ENCODE measurements around the gene HINT3.
A peak's percentile ranks its signal among the peaks of the same experiment; 100 is the strongest.
"Not testable (repeated sequence)": the region's sequence is repeated elsewhere in the genome, so short reads cannot be mapped to it uniquely, and the experiment has no call there.

The HINT3 gene

DNA sequence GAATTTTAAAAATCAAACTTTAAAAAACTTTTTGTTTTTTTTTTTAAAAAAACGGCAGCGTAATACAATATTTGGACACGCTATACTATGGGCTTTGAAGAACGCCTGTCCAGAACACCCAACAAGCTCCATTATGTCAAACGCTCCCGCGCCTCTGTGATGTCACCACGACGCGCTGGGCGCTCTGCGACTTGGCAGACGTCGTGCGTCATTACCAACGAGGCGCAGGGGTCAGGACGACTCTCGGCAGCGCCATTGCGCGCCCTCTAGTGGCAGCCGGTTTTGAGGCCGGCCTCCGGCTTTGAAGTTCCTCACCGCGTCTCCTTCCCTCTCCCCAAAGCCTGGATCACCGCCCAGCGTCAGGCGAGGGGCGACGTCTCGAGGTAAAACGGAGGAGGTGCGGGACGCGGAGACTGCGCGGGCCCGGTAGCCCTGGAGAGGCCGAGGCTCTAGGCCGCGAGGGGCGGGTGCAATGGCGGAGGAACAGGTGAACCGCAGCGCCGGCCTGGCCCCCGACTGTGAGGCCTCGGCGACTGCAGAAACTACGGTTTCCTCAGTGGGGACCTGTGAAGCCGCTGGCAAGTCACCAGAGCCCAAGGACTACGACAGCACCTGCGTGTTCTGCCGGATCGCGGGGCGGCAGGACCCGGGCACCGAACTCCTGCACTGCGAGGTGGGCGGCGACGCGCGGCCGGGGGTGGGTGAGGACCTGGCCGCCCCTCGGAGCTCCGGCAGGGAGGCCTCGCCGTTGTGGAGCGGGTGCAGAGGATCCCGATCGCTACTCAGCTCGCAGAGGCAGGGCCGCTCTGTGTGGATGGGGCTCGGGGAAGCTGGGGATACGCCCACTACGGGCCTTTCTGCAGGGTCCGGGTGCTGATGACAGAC is at the start of gene HINT3:
Gene HINT3 (plus strand): TSS at position 265 of the 885 bp plus-strand sequence. CDS start 208 bp downstream, at position 473.
- peak; percentile 94 for DNase-seq (ENCODE audit: low read depth)

DNA sequence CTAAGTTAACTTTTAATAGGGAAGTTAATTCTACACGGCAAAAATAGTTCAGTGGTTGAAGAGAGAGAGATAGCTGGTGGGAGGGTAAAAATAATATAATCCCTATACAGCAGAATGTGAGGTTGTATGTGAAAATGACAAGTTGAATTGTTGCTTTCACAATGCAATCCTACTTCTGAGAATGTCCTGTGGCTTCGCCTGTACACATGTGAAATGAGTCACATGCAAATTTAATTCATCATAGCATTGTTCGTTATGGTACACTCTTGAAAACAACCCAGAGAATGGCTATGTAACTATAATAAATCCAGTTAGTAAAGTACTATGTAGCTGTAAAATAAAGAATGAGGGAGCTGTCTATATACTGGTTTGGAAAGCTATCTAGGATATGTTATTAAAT is 46.0 kb upstream of the HINT3 start:
- no peak for DNase-seq (ENCODE audit: low read depth)

DNA sequence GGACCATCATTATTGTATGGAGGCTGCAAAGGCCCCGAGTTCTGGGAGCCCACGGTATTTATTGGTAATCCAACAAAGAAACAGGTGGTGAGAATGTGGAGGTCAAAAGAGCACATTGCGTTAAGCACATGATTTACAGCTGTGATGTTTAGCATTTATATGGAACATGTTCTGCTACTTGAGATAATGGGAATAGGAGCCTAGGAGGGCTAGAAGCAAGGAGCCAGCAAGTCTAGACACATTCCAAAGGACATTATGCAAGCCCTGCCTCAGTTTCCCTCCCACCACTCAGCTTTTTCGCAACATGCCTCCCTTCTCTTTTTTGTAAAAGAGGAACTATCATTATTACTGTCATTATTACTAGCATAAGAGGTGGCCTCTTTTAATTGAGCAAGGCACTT is 45.5 kb upstream of the HINT3 start:
- DNase-seq (ENCODE audit: low read depth): not testable (repeated sequence)

DNA sequence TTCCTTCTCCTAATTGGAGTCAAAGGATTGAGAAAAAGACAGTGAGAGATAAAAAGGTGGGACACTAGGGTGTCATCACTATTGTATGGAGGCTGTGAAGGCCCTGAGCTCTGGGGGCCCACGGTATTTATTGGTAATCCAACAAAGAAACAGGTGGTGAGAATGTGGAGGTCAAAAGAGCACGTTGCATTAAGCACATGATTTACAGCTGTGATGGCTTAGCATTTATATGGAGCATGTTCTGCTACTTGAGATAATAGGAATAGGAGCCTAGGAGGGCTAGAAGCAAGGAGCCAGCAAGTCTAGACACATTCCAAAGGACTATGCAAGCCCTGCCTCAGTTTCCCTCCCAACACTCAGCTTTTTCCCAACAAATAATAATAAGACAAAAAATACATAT is 44.1 kb upstream of the HINT3 start:
- DNase-seq (ENCODE audit: low read depth): not testable (repeated sequence)

DNA sequence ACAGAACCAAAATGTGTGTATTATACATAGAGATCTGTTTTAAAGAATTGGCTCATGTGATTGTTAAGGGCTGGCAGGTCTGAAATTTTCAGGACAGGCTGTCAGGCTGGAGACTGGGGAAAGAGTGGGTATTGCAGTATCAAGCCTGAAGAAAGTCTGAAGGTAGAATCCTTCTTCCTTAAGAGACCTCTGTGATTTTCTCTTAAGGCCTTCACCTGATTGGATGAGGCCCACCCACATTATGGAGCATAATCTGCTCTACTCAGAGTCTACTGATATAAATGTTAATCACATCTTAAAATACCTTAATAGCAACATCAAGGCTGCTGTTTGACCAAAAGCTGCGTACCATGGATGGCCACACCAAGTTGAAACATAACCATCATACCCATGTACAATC is 43.4 kb upstream of the HINT3 start:
- DNase-seq (ENCODE audit: low read depth): no peak

DNA sequence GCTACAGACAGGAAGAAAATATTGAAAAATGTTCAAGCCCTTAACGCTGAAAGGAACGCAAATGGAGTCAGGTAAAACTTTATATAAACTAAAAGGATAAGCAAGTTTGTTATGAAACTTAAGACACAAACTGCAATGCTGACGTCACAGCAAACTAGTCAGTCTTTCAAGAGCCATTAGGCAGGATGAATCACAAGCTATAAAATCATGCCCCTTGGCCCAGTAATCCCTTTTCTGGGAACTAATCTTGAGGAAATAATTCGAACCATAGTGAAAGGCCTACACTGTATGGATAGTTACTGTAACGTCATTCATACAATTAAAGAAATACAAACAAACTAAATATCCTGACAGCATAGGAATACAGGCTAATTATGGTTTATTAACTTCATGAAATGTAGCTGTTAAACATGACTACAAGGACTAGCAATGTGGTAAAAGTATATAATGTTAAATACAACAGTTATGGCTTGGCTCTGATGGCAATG is 42.7 kb upstream of the HINT3 start:
- DNase-seq (ENCODE audit: low read depth): peak; percentile 97

DNA sequence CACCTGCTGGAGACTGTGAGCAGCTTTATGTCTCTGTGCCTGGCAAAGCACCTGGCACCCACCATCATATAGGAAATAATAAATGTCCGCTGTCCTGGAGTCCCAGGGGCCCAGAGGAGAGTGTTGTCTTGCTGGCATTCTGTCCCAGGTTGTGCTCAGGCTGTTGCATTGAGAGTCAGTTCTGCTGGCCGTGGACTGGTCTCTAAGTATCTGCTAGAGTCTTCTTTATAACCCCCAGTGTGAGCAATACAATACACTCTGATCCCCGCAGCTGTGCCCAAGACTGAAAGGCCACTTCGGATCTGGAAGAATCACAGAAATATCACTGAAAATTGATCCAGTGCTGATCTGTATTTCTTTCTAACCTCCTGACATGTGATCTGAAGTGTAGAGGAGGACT is 38.3 kb upstream of the HINT3 start:
- no peak for DNase-seq (ENCODE audit: low read depth)

DNA sequence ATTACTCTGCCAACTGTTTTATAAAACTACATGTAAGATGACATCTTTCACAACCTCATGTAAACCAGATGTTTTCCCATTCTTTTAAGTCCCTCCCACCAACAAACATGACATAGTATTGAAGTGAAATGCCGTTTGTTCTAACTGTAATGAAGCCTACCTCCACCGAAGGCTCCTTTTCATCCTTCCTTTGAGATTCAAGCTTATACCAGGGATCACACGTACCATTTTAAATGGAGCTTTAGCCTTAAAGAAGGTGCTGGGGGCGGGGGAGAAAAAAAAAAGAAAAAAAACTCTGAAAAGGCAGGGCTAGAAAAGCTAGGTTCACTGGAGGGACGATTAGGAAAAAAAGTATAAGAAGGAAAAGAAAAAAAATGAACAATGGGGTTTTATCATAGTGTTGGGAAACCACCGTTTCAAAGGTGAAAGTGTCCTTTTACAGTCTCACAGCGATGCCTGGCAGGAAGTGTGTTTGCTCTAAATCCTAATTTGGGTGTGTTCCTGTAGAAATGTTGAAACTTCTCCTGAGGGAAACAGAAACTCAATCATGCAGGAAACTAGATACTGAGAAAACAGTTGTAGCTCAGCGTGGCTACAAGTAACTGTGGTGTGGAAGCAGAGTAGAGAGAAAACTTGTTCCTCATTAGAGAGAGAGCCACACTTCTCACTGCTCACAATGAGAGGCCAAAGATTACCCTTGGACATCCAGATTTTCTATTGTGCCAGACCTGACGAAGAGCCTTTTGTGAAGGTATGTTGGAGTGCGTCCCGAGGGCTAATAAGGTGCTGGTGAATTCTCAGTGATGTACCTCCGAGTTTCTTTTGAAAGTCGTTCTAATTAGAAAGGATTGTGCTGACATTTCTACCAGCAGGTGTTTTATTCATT is 37.6 kb upstream of the HINT3 start:
- peak; percentile 89 for DNase-seq (ENCODE audit: low read depth)

DNA sequence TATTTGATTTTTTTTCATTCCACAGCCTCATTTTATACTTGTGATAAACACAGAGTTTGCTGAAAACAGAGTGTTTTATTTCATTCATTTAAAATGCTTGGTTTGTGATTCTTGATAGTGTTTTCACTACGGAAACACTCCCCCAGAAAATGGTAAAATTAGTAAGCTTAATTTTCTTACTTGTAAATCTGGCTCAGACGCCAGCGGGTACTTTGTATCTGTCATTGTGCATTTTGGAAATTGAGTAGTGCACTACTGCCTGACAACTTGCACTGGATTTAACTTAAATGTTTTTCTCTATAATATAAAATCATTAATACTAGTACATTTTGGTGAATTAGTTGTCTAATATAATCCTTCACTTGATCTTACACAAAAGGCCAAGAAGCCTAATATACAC is 37.0 kb upstream of the HINT3 start:
- DNase-seq (ENCODE audit: low read depth): no peak

DNA sequence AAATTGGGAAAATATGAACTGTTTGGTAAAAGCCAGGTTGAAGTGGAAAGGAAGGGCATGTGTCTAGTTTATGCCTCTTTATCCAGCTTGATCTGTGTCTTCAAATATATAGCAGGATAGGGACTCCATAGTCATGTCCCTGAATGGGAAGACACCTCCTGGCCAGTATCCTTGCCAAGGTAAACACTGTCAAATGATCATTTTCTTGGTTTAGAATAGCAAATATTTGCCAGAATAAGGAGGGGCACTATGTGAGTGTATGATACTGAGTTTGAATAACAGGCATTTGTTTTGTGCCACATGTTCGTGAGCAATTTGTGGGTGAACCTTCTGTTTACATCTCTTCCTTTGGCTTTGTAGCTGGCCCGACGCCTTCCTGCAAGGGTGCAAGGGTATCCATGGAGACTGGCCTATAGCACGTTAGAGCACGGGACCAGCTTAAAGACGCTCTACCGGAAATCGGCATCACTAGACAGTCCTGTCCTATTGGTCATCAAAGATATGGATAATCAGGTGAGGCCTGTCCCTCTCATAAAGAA is 34.2 kb upstream of the HINT3 start:
- no peak for DNase-seq (ENCODE audit: low read depth)

DNA sequence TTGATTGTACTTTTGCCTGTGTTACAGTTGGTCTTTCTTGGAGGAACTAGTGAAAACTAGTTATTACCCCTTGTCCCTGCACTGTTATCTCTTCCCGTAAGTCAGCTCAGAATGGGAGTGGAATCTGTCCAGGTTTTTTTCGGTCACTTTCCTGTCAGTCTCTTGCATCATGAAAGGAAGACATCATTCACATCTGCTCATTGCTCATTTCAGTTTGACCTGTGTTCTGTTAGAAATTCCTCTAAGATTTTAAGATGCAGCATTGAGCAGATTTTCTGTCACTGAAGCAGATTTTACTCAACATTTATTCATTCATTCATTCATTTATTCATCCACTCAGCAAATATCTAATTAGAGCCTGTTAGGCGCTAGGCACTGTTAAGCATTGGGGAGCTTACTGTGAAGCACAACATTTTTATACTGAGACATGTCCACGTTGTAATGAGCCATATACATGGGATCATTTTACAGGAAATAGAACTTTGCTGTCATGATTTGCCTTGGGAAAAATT is 33.1 kb upstream of the HINT3 start:
- DNase-seq (ENCODE audit: low read depth): no peak

DNA sequence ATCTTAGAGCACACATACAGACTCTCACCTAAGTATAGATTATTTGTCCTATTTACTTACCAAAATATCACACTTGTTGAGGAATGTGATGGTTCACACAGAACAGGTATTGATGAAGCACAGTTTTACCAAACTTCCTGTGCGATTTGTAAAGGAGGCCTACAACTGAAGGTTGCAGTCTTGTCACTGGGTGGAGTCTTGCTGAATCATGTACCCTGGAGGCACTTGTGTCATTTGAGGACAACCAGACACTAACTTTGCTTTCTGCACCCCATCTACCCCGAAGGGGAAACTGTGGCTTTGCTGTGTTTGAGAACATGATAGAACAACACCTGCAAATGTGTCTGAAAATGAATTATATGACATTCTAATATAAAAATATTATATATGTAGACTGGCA is 32.4 kb upstream of the HINT3 start:
- no peak for DNase-seq (ENCODE audit: low read depth)

DNA sequence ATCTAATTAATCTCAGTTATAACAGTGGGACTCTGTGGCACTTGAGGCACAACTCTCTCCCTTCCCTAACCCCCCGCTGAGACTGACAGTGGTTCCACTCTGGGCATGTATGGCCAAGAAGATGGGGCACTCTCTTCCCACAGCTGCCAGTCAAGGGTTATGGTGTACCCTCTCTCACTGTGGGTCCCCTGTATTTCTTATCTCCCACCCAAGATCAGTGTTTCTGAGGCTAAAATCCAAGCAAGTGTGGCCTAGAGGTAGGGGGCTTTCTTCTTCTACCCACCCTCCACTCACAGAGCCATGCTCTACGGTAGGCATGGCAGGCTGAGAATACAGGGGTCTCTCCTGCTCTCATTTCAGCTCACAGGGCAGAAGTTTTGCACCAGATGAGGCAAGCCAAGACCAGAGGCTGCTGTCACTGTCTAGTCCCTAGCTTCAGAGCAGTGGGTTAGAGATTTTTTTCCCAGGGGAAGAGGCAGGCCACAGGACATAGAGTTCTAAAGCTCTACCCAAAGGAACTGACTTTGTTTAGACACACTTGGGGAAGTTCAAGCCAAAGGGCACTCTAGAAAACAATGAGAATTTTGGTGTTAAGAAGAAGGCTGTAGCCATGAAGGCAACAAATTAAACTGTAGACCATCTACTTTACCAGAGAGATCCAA is 31.7 kb upstream of the HINT3 start:
- no peak for DNase-seq (ENCODE audit: low read depth)

DNA sequence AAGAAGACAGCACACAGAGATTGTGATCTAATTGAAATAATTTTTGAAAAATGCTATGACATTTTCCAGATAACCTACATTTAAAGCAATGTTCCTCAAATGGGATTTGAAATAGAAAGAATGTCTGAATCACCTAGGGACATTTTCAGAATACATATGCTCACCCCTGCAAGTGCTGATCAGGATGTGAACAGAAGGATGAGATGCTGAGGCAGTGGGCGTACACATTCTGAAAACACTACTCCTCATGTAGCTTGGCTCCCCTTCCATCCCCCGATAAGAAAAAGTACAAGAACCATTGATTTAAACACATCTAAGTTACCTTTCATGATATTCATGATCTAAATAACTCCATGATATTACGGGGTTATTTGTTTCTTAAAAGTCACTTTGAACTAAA is 29.9 kb upstream of the HINT3 start:
- DNase-seq (ENCODE audit: low read depth): no peak

DNA sequence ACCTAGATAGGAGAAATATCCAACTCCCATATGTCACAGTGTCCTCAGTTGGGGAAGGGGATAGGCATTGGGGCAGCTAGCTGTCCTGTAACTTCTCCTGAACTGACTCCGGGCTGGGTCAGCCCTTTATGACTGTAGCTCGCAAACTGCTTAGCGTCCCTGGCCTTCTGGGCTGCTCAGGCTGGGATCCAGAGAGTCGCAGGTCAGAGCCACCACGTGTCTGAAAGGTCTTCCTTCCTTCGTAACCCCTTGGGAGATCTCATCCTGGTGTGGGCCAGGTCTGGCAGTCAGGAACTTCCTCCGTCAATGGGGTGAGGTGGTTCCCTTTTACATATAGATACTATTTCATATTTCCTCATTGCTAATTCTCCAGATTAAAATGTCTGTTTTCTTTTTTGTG is 28.8 kb upstream of the HINT3 start:
- DNase-seq (ENCODE audit: low read depth): no peak

DNA sequence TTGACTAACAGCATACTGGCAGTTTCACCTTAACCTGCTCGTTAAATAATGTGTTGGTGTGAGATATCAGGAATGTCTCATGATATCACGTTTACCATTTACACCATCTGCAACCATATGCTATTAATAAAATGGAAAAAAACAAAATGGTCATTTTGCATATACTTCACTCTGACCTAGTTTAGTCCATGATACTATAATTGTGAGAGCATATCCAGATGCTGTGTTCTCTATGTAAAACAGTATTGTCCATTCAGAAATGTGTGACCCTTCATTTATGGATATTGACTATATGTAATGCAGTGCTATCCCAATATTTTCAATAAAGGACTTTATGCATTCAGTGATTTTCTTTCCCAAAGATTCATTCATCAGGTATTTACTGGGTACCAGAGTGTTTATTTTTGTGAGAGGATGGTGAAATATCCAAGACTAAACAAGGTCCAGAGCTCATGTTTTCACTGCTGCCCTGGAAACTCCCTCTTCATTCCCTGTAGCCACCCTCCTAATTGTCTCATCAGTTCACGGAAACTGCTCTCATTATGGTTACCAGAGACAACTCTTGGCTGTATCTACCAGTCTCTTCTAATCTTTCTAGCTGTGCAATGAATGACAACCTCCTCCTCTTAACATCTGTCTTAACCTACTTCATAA is 25.7 kb upstream of the HINT3 start:
- no peak for DNase-seq (ENCODE audit: low read depth)

DNA sequence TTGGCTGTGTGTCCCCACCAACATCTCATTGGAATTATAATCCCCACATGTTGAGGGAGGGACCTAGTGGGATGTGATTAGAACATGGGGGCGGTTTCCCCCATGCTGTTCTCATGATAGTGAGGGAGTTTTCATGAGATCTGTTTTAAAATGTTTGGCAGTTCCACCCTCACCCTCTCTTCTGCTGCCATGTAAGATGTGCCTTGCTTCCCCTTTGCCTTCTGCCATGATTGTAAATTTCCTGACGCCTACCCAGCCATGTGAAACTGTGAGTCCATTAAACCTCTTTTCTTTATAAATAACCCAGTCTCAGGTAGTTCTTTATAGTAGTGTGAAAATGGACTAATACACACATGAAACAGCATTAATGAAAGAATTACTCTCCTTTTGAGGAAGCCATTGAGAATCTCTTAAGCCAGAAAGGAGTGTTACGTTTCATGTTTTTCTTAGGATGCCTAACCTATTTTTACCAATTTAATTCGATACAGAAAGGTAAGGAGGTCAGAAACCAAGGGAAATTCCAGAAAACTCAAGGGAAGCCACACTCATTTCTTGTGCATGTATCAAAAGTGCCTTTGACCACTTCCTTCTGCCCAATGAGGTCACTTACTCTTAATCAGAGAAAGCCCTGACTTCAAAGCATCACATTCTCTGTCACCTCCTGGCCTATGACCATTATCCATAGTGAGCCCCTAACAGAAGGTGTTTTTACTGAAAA is 24.7 kb upstream of the HINT3 start:
- DNase-seq (ENCODE audit: low read depth): no peak

DNA sequence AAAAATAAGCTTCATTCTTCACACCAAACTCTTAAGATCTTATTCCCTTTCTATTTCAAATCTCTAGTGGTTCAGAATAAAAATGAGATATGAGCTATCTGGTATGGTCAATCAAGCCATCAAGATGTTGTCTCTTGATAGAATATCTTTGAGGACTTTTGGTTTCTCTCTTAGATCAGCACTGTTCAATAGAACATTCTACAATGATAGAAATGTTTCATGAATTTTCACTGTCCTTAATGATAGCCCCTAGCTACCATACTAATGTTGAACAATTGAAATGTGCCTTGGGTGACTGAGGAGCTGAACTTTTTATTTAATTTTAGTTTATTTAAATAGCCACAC is 24.1 kb upstream of the HINT3 start:
- DNase-seq (ENCODE audit: low read depth): no peak

DNA sequence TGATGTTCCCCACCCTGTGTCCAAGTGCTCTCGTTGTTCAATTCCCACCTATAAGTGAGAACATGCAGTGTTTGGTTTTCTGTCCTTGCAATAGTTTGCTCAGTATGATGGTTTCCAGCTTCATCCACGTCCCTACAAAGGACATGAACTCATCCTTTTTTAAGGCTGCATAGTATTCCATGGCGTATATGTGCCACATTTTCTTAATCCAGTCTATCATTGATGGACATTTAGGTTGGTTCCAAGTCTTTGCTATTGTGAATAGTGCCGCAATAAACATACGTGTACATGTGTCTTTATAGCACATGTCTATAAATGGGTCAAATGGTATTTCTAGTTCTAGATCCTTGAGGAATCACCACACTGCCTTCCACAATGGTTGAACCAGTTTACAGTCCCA is 21.1 kb upstream of the HINT3 start:
- DNase-seq (ENCODE audit: low read depth): not testable (repeated sequence)

DNA sequence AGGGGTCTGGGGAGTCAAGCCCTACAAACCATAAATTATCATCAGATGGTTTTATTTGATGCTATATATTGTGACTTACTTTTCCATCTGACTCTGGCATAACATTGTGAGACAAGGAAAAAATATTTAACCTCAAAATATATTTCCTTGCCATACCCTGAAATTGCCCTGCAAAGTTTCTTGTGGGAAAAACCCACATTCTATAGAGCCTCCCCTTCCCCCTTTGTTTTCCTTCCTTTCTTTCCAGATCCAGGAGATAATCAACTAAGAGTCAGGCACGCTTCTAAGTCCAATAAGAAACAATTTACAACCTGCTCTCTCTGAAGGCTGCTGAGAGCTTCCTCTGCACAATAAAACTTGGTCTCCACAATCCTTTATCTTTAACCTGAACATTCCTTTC is 17.5 kb upstream of the HINT3 start:
- DNase-seq (ENCODE audit: low read depth): no peak

DNA sequence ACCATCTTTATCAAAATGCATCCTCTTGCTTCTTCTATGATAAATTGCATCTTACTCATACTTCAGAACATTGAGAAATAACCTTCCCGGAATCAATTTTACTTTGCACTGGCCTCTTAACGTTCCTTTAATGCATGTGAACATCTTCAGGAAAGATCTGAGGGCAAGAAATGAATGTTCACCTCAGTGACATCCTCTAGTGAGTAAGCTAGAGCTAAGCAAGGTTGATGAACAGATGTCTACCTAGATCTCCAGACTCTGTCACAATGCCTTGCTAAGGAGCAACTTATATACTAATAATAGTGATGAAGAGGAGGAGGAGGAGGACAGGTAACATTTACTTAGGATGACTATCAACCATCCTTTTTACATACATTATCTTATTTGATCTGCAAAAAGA is 16.8 kb upstream of the HINT3 start:
- no peak for DNase-seq (ENCODE audit: low read depth)

All from stromal cell of bone marrow (primary cell).